Medulla oblongata (tissue), 1 donor: Measurements from ENCODE around the gene PRKAR1B.
"Not testable (repeated sequence)": the region's sequence is repeated elsewhere in the genome, so short reads cannot be mapped to it uniquely, and the experiment has no call there.

Source experiments
- DNase-seq: peaks from one replicate; pipeline ENCODE4 v3.0.0-alpha.2; 2015; ENCODE audit errors: extremely low spot score

The PRKAR1B gene

DNA sequence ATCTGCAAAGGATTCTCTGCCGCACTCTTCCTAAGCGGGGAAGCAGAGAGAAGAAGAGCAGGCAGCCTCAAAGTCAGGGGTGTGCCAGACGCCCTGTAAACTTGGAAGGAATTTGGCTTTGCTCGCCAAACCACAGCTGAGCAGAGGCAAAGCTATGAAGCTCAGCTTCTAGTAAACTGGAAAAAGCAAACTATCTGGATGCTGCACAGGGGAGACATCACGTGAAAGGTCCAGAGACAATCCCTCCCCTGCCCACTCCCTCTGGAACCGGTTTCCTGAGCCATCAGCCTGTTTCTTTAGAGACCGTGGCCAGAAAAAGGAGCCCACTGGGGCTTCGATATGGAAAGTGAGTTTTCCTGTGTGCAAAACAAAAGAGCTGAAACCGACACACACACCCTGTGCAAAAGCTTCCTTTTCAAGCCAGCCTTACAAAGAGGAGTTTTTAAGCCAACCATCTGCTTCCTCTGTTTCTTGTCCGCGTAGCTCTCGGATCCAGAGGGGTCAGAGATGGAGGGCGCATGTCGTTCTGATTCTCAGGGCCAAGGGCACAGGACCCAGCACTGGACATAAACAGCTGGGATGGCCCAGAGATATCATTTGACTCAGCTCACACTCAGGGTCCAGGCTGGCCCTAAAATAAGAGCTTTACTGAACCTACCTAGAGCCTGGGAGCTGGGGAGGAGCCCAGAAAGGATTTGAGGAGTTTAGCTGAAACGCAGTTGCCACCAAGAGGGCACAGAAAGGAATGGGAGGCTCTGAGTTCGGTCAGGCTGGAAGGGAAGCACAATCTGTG is 58.7 kb downstream of the PRKAR1B start:
- peak; percentile 11 for DNase-seq

DNA sequence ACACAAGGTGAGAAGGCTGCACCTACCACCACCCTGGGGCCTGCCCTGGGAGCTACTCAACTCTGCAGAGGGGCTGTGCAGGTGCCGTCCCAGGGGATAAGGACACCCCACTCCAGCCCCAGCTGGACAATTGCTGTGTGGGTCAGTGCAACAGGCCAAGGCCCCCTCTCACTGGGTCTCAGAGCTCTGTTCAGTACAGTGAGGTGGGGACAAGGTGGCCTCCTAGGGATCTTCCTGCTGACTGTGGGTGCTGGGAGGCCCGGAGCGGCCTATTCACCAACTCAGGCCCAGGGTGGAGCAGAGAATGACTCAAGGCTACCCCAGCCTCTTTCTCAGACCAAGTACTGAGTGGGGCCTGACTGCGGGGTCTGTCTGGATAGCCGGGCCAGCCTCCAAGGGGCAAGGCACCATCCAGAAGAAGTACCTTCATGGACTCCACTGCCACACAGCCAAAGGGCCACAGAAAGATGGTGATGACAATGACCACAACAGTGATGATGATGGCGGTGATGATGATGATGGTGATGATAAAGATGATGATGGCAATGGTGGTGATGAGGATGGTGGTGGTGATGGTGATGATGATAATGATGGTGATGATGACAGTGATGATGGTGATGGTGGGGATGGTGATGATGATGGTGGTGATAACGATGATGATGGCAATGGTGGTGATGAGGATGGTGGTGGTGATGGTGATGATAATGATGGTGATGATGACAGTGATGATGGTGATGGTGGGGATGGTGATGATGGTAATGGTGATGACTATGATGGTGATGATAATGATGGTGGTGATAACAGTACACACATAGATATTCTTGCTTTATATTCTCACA is 60.4 kb downstream of the PRKAR1B start:
- DNase-seq, result no peak

DNA sequence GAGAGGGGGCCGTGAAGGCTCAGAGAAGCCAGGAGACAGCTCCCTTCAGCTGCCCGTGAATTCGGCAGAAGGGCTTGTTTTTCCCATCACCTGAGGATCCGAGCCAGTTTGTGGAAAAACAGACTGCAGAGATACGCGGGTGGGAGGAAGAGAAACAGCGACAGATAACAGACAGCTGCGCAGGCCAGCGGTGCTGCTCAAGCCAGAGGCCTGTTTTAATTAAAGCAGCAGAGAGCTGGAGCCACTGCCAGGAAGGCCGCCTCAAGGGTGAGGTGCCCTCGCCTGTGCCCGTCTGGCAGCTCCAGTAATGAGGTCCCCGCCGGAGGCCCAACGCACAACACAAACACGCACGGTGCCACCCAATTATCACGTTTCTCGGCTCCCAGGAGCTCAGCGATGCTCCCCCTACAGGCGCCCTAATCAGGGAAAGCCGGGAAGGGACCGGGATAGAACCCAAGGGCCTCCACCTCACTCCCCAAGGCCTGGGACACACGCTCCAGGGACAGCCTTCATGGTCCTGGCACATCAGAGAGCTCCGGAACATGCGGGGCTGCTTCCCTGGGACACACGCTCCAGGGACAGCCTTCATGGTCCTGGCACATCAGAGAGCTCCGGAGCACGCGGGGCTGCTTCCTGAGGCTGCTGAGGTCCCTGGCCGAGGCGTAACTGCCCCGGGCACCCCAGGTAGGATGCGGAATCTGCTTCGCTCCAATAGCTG is 61.2 kb downstream of the PRKAR1B start:
- DNase-seq, result peak; percentile 14

DNA sequence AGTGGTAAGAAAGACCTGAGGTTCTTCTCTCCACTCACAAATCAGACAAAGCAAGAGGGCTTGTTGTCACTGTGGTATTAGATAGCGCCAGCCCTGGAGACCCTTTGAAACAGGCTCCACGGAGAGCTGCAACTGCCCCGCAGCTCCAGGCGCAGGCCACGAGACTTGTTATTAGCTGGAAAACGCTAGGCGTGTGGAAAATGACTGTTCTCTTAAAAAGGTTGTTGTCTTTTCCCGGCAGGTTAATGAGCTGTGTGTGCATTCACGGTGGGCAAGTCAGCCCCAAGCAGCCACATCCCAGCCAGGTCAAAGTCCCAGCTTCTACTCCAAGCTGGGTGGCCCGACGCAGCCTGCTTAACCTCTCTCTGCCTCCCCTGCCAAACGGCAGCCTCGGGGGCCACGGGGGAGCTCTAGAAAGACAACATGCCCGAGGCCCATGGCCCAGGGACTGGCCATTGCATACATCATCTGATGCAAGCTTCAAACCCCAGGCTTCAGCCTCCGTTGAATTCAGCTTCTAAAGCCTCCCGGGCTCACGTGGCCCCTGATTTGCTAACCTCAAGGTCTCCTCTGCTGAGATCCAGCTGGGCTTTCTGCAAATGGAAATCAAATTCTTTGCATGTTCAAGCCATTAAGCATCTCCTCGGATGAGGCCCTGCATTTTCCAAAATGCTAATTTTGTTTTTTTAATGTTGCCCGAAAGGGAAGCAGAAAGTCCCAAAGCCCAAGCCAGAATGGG is 61.9 kb downstream of the PRKAR1B start:
- no peak for DNase-seq

- no peak for DNase-seq
These were observed 62.7 kb downstream of the PRKAR1B start for GRCh38 chr7:664402-664775.

DNA sequence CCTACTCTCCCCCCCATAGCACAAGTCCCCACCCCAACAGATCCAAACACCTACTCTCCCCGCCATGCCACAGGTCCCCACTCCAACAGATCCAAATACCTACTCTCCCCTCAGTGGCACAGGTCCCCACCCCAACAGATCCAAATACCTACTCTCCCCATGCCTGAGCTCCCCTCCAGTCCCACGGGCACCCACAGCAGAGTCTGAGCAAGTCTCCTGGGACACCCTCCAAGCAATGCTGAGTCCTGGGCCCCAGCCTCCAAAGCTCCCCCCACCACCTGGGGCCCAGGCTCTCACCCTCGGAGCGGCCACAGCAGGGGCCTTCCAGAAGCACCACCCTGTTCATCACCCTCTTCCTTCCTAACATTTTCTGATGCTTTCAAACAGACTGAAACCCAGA is 64.5 kb downstream of the PRKAR1B start:
- no peak for DNase-seq

DNA sequence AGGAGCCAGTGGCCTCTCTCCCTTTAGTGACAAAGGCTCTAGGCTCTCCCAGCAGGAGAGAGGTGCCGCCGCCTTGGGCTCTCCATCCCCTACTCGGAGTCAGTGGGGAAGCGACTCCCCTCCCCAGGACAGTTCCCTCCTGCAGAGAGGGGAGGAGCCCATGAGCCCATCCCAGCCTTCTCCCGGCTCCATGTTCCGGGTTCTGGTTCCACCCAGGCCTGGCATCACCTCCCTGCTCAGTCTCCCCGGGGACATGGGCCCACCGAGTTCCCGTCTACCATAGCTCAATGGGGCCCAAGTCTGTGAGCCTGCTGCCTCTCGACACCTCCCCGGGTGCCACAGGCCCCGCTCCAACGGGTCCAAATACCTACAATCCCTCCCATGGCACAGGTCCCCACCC is 67.1 kb downstream of the PRKAR1B start:
- DNase-seq, result no peak

DNA sequence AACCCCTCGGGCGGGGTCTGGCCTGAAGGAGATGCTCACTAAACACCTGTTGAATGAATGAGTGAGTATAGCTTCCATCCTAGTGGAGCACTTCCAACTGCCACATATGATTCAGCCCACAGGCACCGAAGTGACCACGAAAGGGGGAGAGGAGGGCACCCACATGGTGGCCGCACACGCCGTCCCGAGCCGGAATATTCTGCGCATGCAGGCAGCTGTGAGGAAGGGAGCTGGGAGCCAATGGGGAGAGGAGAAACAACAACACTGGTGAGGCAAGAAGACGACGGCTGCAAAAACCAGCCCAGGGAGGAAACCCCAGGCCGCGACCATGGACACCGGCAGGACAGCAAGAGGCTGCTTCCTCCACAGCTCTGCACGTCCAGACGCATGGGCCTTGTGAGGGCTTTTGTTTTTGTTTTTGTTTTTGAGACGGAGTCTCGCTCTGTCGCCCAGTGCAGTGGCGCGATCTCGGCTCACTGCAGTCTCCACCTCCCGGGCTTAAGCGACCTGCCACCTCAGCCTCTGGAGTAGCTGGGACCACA is 67.7 kb downstream of the PRKAR1B start:
- no peak for DNase-seq

GRCh38 chr7:657565-658119 is 69.4 kb downstream of the PRKAR1B start:
- DNase-seq, result peak; percentile 27

- not testable (repeated sequence) for DNase-seq
These were observed 70.1 kb downstream of the PRKAR1B start for GRCh38 chr7:657010-657409.

- DNase-seq, result no peak
These were observed 71.3 kb downstream of the PRKAR1B start for GRCh38 chr7:655758-656157.

GRCh38 chr7:653829-654764 is 73.0 kb downstream of the PRKAR1B start:
- DNase-seq, result no peak

- DNase-seq, result no peak
These were observed 74.2 kb downstream of the PRKAR1B start for GRCh38 chr7:652881-653280.

DNA sequence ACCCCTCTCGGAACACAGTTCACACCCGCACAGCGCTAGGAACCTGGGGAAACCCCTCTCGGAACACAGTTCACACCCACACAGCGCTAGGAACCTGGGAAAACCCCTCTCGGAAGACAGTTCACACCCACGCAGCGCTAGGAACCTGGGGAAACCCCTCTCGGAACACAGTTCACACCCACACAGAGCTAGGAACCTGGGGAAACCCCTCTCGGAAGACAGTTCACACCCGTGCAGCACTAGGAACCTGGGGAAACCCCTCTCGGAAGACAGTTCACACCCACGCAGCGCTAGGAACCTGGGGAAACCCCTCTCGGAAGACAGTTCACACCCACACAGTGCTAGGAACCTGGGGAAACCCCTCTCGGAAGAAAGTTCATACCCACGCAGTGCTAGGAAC is 74.9 kb downstream of the PRKAR1B start:
- not testable (repeated sequence) for DNase-seq

- no peak for DNase-seq
These were observed 75.9 kb downstream of the PRKAR1B start for GRCh38 chr7:651032-651728.

DNA sequence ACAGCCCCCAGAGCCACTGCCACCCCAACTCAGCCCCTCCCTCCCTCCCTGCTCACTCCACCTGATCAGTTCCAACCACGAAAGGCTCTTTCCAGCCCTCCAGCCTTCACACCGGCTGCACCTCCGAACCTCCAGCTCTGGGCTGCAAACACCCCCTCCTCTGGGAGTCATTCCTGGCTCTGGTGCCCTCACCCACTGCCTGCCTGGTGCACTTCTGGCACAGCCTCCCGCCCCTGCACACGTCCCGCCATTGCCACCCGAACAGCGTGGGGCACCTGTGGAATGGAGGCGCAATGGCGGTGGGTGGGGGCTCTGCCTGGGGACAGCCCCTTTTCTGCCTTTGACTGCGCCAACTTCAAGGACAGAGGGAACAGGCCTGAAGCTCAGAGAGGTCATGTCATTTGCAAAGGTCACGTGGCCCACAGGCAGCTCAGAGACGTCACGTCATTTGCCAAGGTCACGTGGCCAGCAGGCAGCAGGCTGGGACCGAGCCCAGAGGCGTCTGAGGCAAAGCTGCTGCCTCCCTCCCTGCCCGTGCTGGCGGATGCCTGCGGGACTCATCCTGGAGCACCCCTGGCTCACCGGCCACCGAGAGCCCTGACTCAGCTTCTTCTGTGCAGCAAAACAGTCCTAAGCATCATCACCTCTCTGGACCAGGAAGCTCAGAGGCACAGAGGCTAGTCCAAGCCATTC is 76.6 kb downstream of the PRKAR1B start:
- no peak for DNase-seq

GRCh38 chr7:646951-647350 is 80.1 kb downstream of the PRKAR1B start:
- no peak for DNase-seq

GRCh38 chr7:646487-646886 is 80.6 kb downstream of the PRKAR1B start:
- no peak for DNase-seq

DNA sequence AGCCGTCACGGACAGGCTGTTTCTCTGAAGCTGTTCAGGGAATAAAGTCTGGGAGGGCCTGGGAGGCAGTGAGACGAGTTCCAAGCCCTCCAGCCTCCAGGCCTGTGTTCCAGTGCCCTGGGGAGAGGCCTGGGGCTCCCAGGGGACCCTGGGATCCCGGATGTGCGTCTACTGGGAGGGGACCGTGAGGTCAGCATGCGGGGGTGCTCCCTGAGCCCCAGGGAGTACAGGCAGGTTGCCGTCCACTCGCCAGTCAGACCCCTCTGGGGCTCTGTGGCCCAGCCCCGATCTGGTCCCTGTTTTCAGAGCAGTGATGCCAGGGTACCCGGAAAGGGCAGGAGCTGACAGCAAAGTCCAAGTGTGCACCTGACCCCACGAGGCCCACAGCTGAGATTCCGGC is 81.5 kb downstream of the PRKAR1B start:
- no peak for DNase-seq
